Endothelial cell of umbilical vein (primary cell): Measurements from ENCODE around the gene HS6ST2. TPM values are rescaled to one million over a fixed set of nuclear protein-coding genes. Genes with fewer than 3 reads are reported as not detected.

Experiments used
- BruUV-seq: library from RNA; stranded (reverse); fragments of 400-500 nt; replicated peaks from 2 replicates; lab custom pipeline; 2021; lab: Mats Ljungman, UMichigan
- CTCF ChIA-PET: fragments of 300-600, 350-600 bp; sonication (Branson Sonifier 250); formaldehyde crosslinking; loops from one replicate; lab custom pipeline; 2021; ENCODE audit warnings: antibody characterized with exemption, inconsistent platforms; lab: Charles Lee
- POLR2A ChIA-PET: fragments of 300-600, 350-600 bp; sonication (Branson Sonifier 250); formaldehyde crosslinking; loops from one replicate; lab custom pipeline; 2021; ENCODE audit warnings: antibody characterized with exemption, inconsistent platforms; lab: Charles Lee
- DNase-seq: peaks from one replicate; pipeline ENCODE4 v3.0.0-alpha.2; 2011; ENCODE audit warnings: low read depth, low spot score
- FAIRE-seq: peaks from 2 replicates; lab custom pipeline; 2011; peaks lifted over from hg19 to GRCh38; lab: Jason Lieb, UNC
- H2AFZ ChIP-seq: 2 replicates; pipeline ENCODE4 v1.6.0; 2012; ENCODE audit warnings: low read depth, low read length, control low read depth, inconsistent platforms
- H3K27ac ChIP-seq: 2 replicates; pipeline ENCODE4 v1.5.1; 2011; ENCODE audit warnings: low read depth, mild to moderate bottlenecking, control low read depth, low read length, moderate library complexity; ENCODE audit not compliant: insufficient read depth
- H3K27me3 ChIP-seq, 2 experiments: 2 replicates each; pipeline versions ENCODE4 v1.6.0 to v1.6.1; 2011; ENCODE audit warnings: low read length in 2 of 2, mixed read lengths in 1 of 2; ENCODE audit not compliant: control insufficient read depth in 2 of 2, insufficient read depth in 2 of 2
- H3K36me3 ChIP-seq, 2 experiments: 2 replicates in 1 of 2; 3 replicates in 1 of 2; pipeline ENCODE4 v1.5.1; 2011; ENCODE audit warnings: low read length in 2 of 2, mild to moderate bottlenecking in 1 of 2, moderate library complexity in 1 of 2; ENCODE audit not compliant: control insufficient read depth in 2 of 2, insufficient read depth in 2 of 2; ENCODE audit errors: extremely low read depth in 1 of 2
- H3K4me1 ChIP-seq: 3 replicates; pipeline ENCODE4 v1.5.1; 2011; ENCODE audit warnings: mild to moderate bottlenecking, low read length; ENCODE audit not compliant: control insufficient read depth, insufficient read depth; ENCODE audit errors: extremely low read depth
- H3K4me2 ChIP-seq: 2 replicates; pipeline ENCODE4 v1.6.1; 2011; ENCODE audit warnings: low read length, control low read depth, mixed read lengths; ENCODE audit not compliant: insufficient read depth
- H3K4me3 ChIP-seq, 3 experiments: fragments of 200-600 bp in 1 of 3; sonication (generic), shearing (Covaris generic) in 1 of 3; replicated peaks in 1 of 3; 2 replicates each; pipeline ENCODE4 v1.5.1; 2011 to 2016; ENCODE audit warnings: control low read depth in 3 of 3, low read length in 3 of 3, mild to moderate bottlenecking in 2 of 3, inconsistent platforms in 1 of 3, low read depth in 1 of 3, moderate library complexity in 1 of 3; ENCODE audit not compliant: insufficient read depth in 1 of 3
- H3K79me2 ChIP-seq: 2 replicates; pipeline ENCODE4 v1.6.0; 2012; ENCODE audit warnings: low read length, inconsistent platforms; ENCODE audit not compliant: control insufficient read depth, insufficient read depth
- H3K9ac ChIP-seq: replicated peaks from 2 replicates; pipeline ENCODE3; 2011; ENCODE audit warnings: low read length, control low read depth; ENCODE audit not compliant: insufficient read depth; ENCODE audit errors: extremely low read depth
- H3K9me1 ChIP-seq: replicated peaks from 3 replicates; pipeline ENCODE4 v1.6.0; 2011; ENCODE audit warnings: mild to moderate bottlenecking, low read length; ENCODE audit not compliant: control insufficient read depth, insufficient read depth; ENCODE audit errors: extremely low read depth
- H3K9me3 ChIP-seq: replicated peaks from 2 replicates; pipeline ENCODE4 v1.5.1; 2012; ENCODE audit warnings: low read length, inconsistent platforms; ENCODE audit not compliant: control insufficient read depth, insufficient read depth
- H4K20me1 ChIP-seq: replicated peaks from 2 replicates; pipeline ENCODE3; 2011; ENCODE audit warnings: mild to moderate bottlenecking, low read length; ENCODE audit not compliant: control insufficient read depth, insufficient read depth; ENCODE audit errors: extremely low read depth
- EZH2 ChIP-seq: IDR thresholded peaks from 2 replicates; pipeline ENCODE4 v1.6.1; 2012; ENCODE audit warnings: borderline replicate concordance, low read depth, mild to moderate bottlenecking, moderate library complexity, low read length, inconsistent platforms; ENCODE audit not compliant: severe bottlenecking
- FOS ChIP-seq: IDR thresholded peaks from 2 replicates; pipeline ENCODE4 v1.6.1; 2011; ENCODE audit warnings: mild to moderate bottlenecking, low read length, moderate library complexity, borderline replicate concordance; ENCODE audit not compliant: insufficient read depth
- GATA2 ChIP-seq: IDR thresholded peaks from 2 replicates; pipeline ENCODE4 v1.7.0; 2011; ENCODE audit warnings: low read depth, mild to moderate bottlenecking, moderate library complexity, mixed read lengths, low read length; ENCODE audit not compliant: insufficient read length, insufficient read depth
- JUN ChIP-seq: IDR thresholded peaks from 2 replicates; pipeline ENCODE4 v1.6.1; 2011; ENCODE audit warnings: borderline replicate concordance, low read depth; ENCODE audit not compliant: insufficient read length, insufficient read depth
- MYC ChIP-seq: IDR thresholded peaks from one replicate; pipeline ENCODE4 v1.6.1; 2011; ENCODE audit warnings: mild to moderate bottlenecking, low read depth, low read length
- POLR2A ChIP-seq: IDR thresholded peaks from 2 replicates; pipeline ENCODE4 v1.6.1; 2012; ENCODE audit warnings: low read depth, mild to moderate bottlenecking, control low read depth, low read length
- POLR2AphosphoS5 ChIP-seq: IDR thresholded peaks from 2 replicates; pipeline ENCODE4 v1.6.1; 2012; ENCODE audit warnings: low read depth, mild to moderate bottlenecking, control low read depth, low read length, moderate library complexity; ENCODE audit not compliant: insufficient read depth
- dilution Hi-C: fragments of 300-500 bp; cut with MboI; formaldehyde crosslinking; loops from one replicate; pipeline ENCODE4 v1.15.0; 2019; ENCODE audit warnings: low sequenced_read_pairs; ENCODE audit not compliant: extremely low pct_ligation_motif_present
- intact Hi-C: fragments of 100-400 bp; cut with micrococcal nuclease; formaldehyde crosslinking; loops from one replicate; pipeline ENCODE4 v1.10.0; 2022
- polyA plus RNA-seq, 4 experiments: library from polyadenylated mRNA; depleted of rRNA in 3 of 4; stranded (reverse) in 3 of 4; unstranded in 1 of 4; fragments of >200 nt; gene quantifications; 2 replicates each; pipeline versions ENCODE4 v1.2.1 to v1.2.3, GENCODE V29; 2011 to 2012; ENCODE audit warnings: missing spikeins in 1 of 4
- total RNA-seq: library from RNA; stranded (reverse); gene quantifications from 2 replicates; pipeline ENCODE4 v1.2.3, GENCODE V29; 2021
- TF ChIP-seq, protein P1 (sequence below): IDR thresholded peaks from 2 replicates; pipeline ENCODE4 v1.6.1; 2011; ENCODE audit not compliant: insufficient read depth, insufficient read length
- TF ChIP-seq, protein P2 (sequence below), 2 donors: IDR thresholded peaks; 1 replicate in 1 of 2; 2 replicates in 1 of 2; pipeline ENCODE4 v1.5.1; 2011; ENCODE audit warnings: low read length in 2 of 2, mild to moderate bottlenecking in 2 of 2, moderate library complexity in 2 of 2, control low read depth in 1 of 2, inconsistent platforms in 1 of 2, low read depth in 1 of 2; ENCODE audit not compliant: insufficient read depth in 1 of 2; ENCODE audit errors: extremely low read depth in 1 of 2

HS6ST2 gene
- total and polyA plus RNA-seq, 2 donors (not counting 3 experiments of a cell fraction or from before 2014, with no cell fraction given): 0.49 to 0.84 TPM

DNA sequence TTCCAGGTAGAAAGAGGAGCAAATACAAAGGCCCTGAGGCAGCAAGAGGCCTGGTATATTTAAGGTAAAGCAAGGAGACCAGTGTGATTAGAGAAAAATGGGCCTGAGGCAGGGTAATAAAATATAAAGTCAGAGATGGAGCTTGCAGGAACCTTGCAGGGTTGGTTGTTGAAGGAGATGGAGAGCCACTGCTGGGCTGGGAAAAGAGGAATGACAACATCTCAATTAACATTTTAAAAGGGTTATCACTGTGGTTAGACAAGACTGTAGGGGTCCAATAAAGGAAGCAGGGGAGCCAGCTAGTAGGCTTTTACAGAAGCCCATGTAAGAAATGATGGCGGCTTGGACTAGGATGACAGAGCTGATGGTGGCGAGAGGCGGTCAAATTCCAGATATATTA is 264.0 kb downstream of the HS6ST2 start:
- no peak overlapping the region for H2AFZ ChIP-seq
- no peaks in the 10 kb centered on the region for H3K9me3 ChIP-seq
- H3K79me2 ChIP-seq: no peaks in the 10 kb centered on the region
- no peak for TF ChIP-seq EZH2
- TF ChIP-seq POLR2A: no peak
- no peak for TF ChIP-seq MYC
- TF ChIP-seq, protein P1, sequence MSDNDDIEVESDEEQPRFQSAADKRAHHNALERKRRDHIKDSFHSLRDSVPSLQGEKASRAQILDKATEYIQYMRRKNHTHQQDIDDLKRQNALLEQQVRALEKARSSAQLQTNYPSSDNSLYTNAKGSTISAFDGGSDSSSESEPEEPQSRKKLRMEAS: no peak
- TF ChIP-seq JUN: no peak
- no peak for TF ChIP-seq POLR2AphosphoS5
- TF ChIP-seq, protein P2, sequence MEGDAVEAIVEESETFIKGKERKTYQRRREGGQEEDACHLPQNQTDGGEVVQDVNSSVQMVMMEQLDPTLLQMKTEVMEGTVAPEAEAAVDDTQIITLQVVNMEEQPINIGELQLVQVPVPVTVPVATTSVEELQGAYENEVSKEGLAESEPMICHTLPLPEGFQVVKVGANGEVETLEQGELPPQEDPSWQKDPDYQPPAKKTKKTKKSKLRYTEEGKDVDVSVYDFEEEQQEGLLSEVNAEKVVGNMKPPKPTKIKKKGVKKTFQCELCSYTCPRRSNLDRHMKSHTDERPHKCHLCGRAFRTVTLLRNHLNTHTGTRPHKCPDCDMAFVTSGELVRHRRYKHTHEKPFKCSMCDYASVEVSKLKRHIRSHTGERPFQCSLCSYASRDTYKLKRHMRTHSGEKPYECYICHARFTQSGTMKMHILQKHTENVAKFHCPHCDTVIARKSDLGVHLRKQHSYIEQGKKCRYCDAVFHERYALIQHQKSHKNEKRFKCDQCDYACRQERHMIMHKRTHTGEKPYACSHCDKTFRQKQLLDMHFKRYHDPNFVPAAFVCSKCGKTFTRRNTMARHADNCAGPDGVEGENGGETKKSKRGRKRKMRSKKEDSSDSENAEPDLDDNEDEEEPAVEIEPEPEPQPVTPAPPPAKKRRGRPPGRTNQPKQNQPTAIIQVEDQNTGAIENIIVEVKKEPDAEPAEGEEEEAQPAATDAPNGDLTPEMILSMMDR (IDR thresholded peaks at IDR 0.05; ENCODE audit: extremely low read depth in 1 of 2, insufficient read depth in 1 of 2, low read depth in 1 of 2, low read length in 2 of 2): no peak
- TF ChIP-seq GATA2: no peak
- no peak for TF ChIP-seq FOS
- CTCF ChIA-PET: no interaction called here
- H3K9ac ChIP-seq: no peak overlapping the region
- POLR2A ChIA-PET: no interaction called here
- H3K4me2 ChIP-seq: no peak overlapping the region
- no peaks in the 10 kb centered on the region for H4K20me1 ChIP-seq
- BruUV-seq: no TSS peak
- no peaks in the 10 kb centered on the region for H3K27me3 ChIP-seq
- dilution Hi-C loops: no loop called here
- no peaks in the 10 kb centered on the region for H3K4me1 ChIP-seq
- H3K9me1 ChIP-seq: no peaks in the 10 kb centered on the region
- H3K4me3 ChIP-seq: no peak overlapping the region
- FAIRE-seq: no peak
- no peak overlapping the region for H3K27ac ChIP-seq
- H3K36me3 ChIP-seq: no peaks in the 10 kb centered on the region
- intact Hi-C loops: no loop called here
- no peak for DNase-seq
